Omental fat pad (tissue), 4 donors: ENCODE measurements around the gene GON4L. TPM values are rescaled to one million over a fixed set of nuclear protein-coding genes. Genes with fewer than 3 reads are reported as not detected.
"Not testable (repeated sequence)": the region's sequence is repeated elsewhere in the genome, so short reads cannot be mapped to it uniquely, and the experiment has no call there.

Experiments
- ATAC-seq: fragments of 150-250 bp; one replicate; pipeline ENCODE4 v1.9.1; 2016; ENCODE audit warnings: mild to moderate bottlenecking, moderate library complexity; ENCODE audit not compliant: low FRiP score
- DNase-seq: peaks from one replicate; pipeline ENCODE4 v3.0.0-alpha.2; 2019; ENCODE audit warnings: low spot score
- CTCF ChIP-seq, 3 donors: fragments of 450-650 bp; IDR thresholded peaks; one replicate each; pipeline ENCODE4 v1.5.1; 2016 to 2017; ENCODE audit warnings: antibody characterized with exemption in 3 of 3, mild to moderate bottlenecking in 3 of 3, moderate library complexity in 2 of 3
- small RNA-seq: library from RNA; depleted of rRNA; stranded (forward); fragments of <200 nt; gene quantifications from one replicate; pipeline ENCODE3, GENCODE V24; 2016
- total RNA-seq, 4 donors: library from RNA; depleted of rRNA; stranded (reverse); fragments of >200 nt; gene quantifications; one replicate each; pipeline ENCODE4 v1.1.0, GENCODE V29; 2016

The GON4L gene
- total RNA-seq, 4 donors from 2014 or later = 21.5 to 52.0 (median 37.9) TPM

- ATAC-seq = no peak
- no peak for TF ChIP-seq CTCF (IDR thresholded peaks at IDR 0.05)
- no peak for DNase-seq
Measured at GRCh38 chr1:155715777-155716176, 141.2 kb downstream of the GON4L start.

GRCh38 chr1:155715056-155715455 lies 142.0 kb downstream of the GON4L start:
- not testable (repeated sequence) for ATAC-seq

DNA sequence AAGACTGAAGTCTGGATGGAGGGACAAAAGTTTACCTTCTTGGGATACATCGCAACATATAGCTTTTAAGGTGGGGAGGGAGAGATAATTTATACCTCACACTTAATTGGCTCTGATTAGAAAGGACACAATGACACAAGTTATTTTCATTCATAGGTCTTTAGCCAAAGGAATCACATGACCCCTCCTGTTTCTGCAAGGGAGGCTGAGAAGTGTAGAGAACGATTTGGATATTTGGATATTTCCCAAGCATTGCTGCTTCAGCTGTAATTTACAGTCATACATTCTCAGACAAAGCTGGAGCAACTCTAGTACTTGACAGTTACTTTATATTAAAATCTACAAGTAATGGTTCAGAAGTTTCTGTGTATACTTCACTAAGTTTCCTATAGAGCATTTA lies 143.9 kb downstream of the GON4L start:
- TF ChIP-seq CTCF (IDR thresholded peaks at IDR 0.05) = no peak
- ATAC-seq = no peak

More at GRCh38 chr1:155715056-155715455, 142.0 kb downstream of the GON4L start:
- not testable (repeated sequence) for DNase-seq

GRCh38 chr1:155712636-155713035 lies 144.4 kb downstream of the GON4L start:
- not testable (repeated sequence) for ATAC-seq, DNase-seq

More for the DNA sequence above, 143.9 kb downstream of the GON4L start:
- DNase-seq = no peak

- DNase-seq, ATAC-seq: not testable (repeated sequence)
Measured at GRCh38 chr1:155711457-155711856, 145.6 kb downstream of the GON4L start.

- no peak for DNase-seq
- ATAC-seq = no peak
- no peak for TF ChIP-seq CTCF (IDR thresholded peaks at IDR 0.05)
Measured at GRCh38 chr1:155709391-155709790, 147.6 kb downstream of the GON4L start.

DNA sequence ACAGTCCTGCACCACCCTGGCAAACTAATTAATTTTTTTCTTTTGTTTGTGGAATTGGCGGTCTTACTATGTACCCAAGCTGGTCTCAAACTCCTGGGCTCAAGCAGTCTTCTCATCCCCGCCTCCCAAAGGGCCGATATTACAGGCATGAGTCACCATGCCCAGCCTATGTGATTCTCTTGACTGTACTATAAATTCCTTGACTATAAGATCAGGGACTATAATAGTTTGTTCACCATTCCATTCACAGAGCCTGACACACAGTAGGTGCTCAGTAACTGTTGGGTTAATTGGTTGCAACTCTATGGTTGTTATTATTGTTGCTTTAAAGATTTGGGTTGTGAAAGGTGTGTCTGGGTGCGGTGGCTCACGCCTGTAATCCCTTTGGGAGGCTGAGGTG lies 150.9 kb downstream of the GON4L start:
- DNase-seq = no peak
- no peak for TF ChIP-seq CTCF (IDR thresholded peaks at IDR 0.05)
- ATAC-seq = no peak

DNA sequence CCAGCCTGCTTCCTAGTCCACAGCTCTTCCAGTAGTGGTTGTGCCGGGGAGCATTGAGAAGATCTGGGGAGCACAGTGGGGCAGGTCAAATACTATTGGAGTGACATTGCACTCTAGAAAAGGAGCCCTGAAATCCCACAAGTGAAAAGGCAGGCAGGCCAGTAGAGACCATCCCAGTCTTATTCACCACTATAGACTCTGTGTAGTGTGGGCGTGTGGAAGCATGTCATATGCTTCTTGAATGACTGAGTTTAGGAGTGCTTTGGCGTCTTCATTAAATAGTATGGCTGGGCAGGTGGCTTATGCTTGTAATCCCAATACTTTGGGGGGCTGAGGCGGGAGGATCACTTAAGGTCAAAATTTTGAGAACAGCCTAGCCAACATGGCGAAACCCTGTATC lies 152.6 kb downstream of the GON4L start:
- not testable (repeated sequence) for ATAC-seq, DNase-seq

DNA sequence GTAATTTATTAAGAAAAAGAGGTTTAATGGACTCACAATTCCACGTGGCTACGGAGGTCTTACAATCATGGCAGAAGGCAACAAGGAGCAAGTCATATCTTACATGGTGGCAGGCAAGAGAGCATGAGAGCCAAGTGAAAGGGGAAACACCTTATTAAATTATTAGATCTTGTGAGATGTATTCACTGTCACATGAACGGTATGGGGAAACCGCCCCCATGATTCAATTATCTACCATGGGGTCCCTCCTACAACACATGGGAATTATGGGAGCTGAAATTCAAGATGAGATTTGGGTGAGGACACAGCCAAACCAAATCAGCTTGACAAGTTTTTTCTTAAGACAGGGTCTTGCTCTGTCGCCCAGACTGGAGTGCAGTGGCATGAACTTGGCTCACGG lies 153.8 kb downstream of the GON4L start:
- DNase-seq (no peak), ATAC-seq (no peak)
- no peak for TF ChIP-seq CTCF (IDR thresholded peaks at IDR 0.05)

- not testable (repeated sequence) for DNase-seq, ATAC-seq
Measured at GRCh38 chr1:155701675-155702074, 155.3 kb downstream of the GON4L start.

Small RNA genes within 50 kb of the gene (small RNA-seq; reads per million reads assigned to genes)
- gene RF00015 = not detected

Other genes with a start within 250 kb of the GON4L start
- 10 to 100 TPM; 16.8 to 50.9 (median 18.4) TPM for gene MSTO1, start 247.0 kb downstream of the GON4L start, total RNA-seq
- gene YY1AP1, start 168.4 kb downstream of the GON4L start, total RNA-seq = 100 to 1,000 TPM in 3 of 4 donors, 10 to 100 TPM in 1; 91.3 to 135 (median 119) TPM
- 100 to 1,000 TPM; 118 to 170 (median 132) TPM for gene DAP3, start 168.1 kb downstream of the GON4L start, total RNA-seq
- 10 to 100 TPM in 1 of 4 donors, 1 to 10 TPM in 3; 4.2 to 11.2 (median 6.2) TPM for gene SYT11, start 2.4 kb upstream of the GON4L start, total RNA-seq
- 10 to 100 TPM; 27.1 to 38.5 (median 32.9) TPM for gene RIT1, start 54.1 kb upstream of the GON4L start, total RNA-seq
- gene KHDC4, start 77.2 kb upstream of the GON4L start, total RNA-seq = 10 to 100 TPM; 28.8 to 54.2 (median 42.7) TPM
- gene RXFP4, start 84.4 kb upstream of the GON4L start, total RNA-seq = not detected
- 100 to 1,000 TPM in 2 of 4 donors, 10 to 100 TPM in 2; 89.5 to 151 (median 98.6) TPM for gene ARHGEF2, start 121.3 kb upstream of the GON4L start, total RNA-seq
- 100 to 1,000 TPM; 197 to 397 (median 308) TPM for gene SSR2, start 163.7 kb upstream of the GON4L start, total RNA-seq
- gene UBQLN4, start 196.6 kb upstream of the GON4L start, total RNA-seq = 10 to 100 TPM; 16.2 to 24.5 (median 18.6) TPM
- 10 to 100 TPM; 45.8 to 74.3 (median 65.0) TPM for gene LAMTOR2, start 197.6 kb upstream of the GON4L start, total RNA-seq
- under 1 TPM in 1 of 4 donors, not detected in 3; 0.84 TPM for gene RAB25, start 203.9 kb upstream of the GON4L start, total RNA-seq
- under 1 TPM; 0.56 to 0.96 (median 0.66) TPM for gene MEX3A, start 225.3 kb upstream of the GON4L start, total RNA-seq